Peyer's patch (tissue), 4 donors: ENCODE data around the gene STING1. TPM values are rescaled to one million over a fixed set of nuclear protein-coding genes. Genes with fewer than 3 reads are reported as not detected.

Experiments
- DNase-seq, 3 donors: peaks; one replicate each; pipeline ENCODE4 v3.0.0-alpha.2; 2017 to 2019
- H3K27ac ChIP-seq, 4 donors: fragments of 200-600 bp; sonication (generic); one replicate each; pipeline ENCODE4 v1.5.1; 2016 to 2019
- H3K27me3 ChIP-seq, 2 donors: fragments of 200-600 bp; sonication (generic); one replicate each; pipeline ENCODE4 v1.5.1; 2019
- H3K36me3 ChIP-seq, 3 donors: fragments of 200-600 bp; sonication (generic); one replicate each; pipeline ENCODE4 v1.5.1; 2016 to 2019
- H3K4me1 ChIP-seq, 4 donors: fragments of 200-600 bp; sonication (generic); one replicate each; pipeline ENCODE4 v1.5.1; 2016 to 2019
- H3K4me3 ChIP-seq, 4 donors: fragments of 200-600 bp; sonication (generic); 1 replicate in 3 of 4; 2 replicates in 1 of 4; pipeline ENCODE4 v1.5.1; 2016 to 2019; ENCODE audit warnings: mild to moderate bottlenecking in 1 of 4
- H3K9me3 ChIP-seq, 4 donors: fragments of 200-600 bp; sonication (generic); one replicate each; pipeline ENCODE4 v1.5.1; 2016 to 2019; ENCODE audit warnings: mild to moderate bottlenecking in 1 of 4
- POLR2A ChIP-seq, 2 donors: fragments of 450-650 bp; IDR thresholded peaks; one replicate each; pipeline ENCODE4 v1.5.1; 2017; ENCODE audit warnings: antibody characterized with exemption in 2 of 2, mild to moderate bottlenecking in 2 of 2, moderate library complexity in 2 of 2
- total RNA-seq, 4 donors: library from RNA; depleted of rRNA; stranded (reverse); fragments of >200 nt; gene quantifications; one replicate each; pipeline ENCODE4 v1.1.0, GENCODE V29; 2016
- TF ChIP-seq, protein P1 (sequence below), 6 experiments: fragments of 450-650 bp in 4 of 6; fragments of 200-600 bp in 2 of 6; sonication (generic) in 1 of 6; IDR thresholded peaks; one replicate each; pipeline ENCODE4 v1.5.1; 2017 to 2019; ENCODE audit warnings: antibody characterized with exemption in 6 of 6, mild to moderate bottlenecking in 3 of 6, moderate library complexity in 1 of 6

STING1 gene
- total RNA-seq, 4 donors from 2014 or later, result 9.5 to 48.7 (median 18.0) TPM

DNA sequence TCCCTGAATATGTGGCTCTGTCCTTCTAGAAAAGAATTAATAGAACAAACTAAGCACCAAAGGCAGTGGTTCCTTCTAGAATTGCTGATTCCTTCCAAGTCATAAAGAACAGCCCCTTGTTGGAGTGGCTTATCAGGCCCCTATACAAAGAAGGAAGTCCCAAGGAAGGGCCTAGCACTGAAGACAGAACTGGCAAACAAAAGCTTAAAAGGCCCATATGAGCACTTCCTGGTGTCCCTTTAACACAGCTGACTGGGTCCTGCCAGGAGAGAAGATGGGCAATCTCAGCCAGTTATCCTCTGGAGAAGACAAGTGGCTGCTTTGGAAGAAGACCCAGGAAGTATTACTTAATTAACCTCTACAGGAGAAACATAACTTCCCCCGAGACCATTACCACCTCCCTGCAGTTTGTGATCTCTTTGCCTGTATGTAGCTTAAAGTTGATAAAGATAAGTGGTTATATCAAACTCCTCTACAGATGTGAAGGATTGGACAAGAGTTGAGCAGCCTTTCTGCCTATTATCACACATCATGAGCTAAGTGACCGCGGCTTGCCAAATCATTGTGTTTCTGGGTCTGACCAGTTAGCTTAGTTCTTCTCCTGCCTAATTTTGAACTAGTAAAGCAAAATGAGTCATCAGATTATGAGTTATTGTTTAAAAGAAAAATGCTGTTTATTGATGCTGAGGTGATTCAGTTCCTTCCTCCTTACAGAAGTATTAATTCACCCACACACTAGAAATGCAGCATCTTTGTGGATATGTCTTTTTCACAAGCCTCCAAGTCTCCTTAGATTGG is 13.3 kb upstream of the STING1 start:
- Histone ChIP-seq H3K27me3 (no peaks in the 10 kb centered on the region), H3K4me1 (peaks cover 0 to 9% (median 0%) of the 10 kb centered on the region in 4 donors), H3K9me3 (no peaks in the 10 kb centered on the region), H3K27ac (peak overlapping the region in 2 of 4 donors; percentile 22 to 24), H3K4me3 (no peak overlapping the region), H3K36me3 (no peaks in the 10 kb centered on the region)
- TF ChIP-seq, protein P1, sequence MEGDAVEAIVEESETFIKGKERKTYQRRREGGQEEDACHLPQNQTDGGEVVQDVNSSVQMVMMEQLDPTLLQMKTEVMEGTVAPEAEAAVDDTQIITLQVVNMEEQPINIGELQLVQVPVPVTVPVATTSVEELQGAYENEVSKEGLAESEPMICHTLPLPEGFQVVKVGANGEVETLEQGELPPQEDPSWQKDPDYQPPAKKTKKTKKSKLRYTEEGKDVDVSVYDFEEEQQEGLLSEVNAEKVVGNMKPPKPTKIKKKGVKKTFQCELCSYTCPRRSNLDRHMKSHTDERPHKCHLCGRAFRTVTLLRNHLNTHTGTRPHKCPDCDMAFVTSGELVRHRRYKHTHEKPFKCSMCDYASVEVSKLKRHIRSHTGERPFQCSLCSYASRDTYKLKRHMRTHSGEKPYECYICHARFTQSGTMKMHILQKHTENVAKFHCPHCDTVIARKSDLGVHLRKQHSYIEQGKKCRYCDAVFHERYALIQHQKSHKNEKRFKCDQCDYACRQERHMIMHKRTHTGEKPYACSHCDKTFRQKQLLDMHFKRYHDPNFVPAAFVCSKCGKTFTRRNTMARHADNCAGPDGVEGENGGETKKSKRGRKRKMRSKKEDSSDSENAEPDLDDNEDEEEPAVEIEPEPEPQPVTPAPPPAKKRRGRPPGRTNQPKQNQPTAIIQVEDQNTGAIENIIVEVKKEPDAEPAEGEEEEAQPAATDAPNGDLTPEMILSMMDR (IDR thresholded peaks at IDR 0.05), result no peak
- TF ChIP-seq POLR2A (IDR thresholded peaks at IDR 0.05), result no peak
- DNase-seq, result no peak

DNA sequence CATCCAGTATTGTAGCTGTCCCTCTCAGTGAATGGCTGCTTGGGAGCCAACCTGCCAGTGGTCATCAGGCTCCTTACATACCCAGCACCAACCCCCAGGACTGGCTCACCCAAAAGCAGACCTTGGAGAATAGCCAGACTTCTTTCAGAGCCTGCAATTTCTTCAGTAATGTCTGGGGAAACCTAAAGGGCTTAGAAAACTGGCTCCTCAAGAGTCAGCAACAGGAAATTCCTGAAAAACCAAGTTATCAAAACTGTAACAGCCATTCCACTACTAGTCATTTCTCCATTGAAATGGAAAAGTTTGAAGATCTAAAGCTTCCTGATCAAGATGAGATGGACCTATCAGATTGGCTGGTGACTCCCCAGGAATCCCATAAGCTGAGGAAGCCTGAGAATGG is 12.3 kb upstream of the STING1 start:
- no peak for DNase-seq
- Histone ChIP-seq H3K4me1 (peaks cover 0 to 9% (median 0%) of the 10 kb centered on the region in 4 donors), H3K27ac (no peak overlapping the region), H3K36me3 (no peaks in the 10 kb centered on the region), H3K27me3 (no peaks in the 10 kb centered on the region), H3K4me3 (no peak overlapping the region), H3K9me3 (no peaks in the 10 kb centered on the region)
- TF ChIP-seq POLR2A (IDR thresholded peaks at IDR 0.05), result no peak
- TF ChIP-seq, protein P1 (IDR thresholded peaks at IDR 0.05), result no peak

DNA sequence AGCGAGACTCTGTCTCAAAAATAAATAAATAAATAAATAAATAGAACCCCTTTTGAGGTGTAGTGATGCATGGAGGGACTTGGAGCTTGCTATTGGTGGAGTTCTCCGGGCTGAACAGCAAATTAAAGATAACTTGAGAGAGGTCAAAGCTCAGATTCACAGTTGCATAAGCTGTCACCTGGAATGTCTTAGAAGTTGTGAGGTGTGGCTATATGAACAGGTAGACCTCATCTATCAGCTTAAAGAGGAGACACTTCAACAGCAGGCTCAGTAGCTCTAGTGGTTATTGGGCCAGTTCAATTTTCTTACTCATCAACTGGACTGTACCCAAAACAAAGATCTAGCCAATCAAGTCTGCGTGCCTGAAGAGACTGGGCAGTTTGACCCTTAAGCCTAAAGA is 11.7 kb upstream of the STING1 start:
- Histone ChIP-seq H3K4me3 (no peak overlapping the region), H3K36me3 (no peaks in the 10 kb centered on the region), H3K4me1 (peaks cover 0 to 9% (median 0%) of the 10 kb centered on the region in 4 donors), H3K9me3 (no peaks in the 10 kb centered on the region), H3K27me3 (no peaks in the 10 kb centered on the region), H3K27ac (no peak overlapping the region)
- DNase-seq, result no peak
- no peak for TF ChIP-seq POLR2A (IDR thresholded peaks at IDR 0.05)
- TF ChIP-seq, protein P1 (IDR thresholded peaks at IDR 0.05), result no peak

DNA sequence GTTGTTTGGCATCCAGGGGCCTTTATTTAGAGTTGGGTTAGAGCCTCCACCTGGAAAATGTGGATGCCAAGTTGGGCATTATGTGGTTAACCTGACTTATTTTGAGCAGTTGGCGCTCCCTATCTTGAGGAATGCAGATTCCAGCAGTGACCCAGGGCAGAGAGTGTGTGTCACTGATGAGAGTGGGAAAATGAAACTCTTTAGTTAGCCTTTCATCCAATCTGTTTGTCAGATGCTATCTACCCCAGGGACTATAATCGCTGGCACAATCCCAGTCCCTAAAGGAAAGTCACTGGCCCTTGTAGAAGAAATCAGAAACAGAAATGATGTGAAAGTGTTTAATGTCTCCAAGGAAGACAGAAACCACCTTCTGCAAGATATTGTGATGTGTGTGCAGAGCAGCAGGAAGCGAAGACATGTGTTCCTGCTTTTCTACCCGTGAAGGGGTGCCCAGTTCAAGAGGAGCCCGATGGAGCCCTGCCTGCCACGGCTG is 10.2 kb upstream of the STING1 start:
- no peaks in the 10 kb centered on the region for H3K36me3 ChIP-seq
- no peaks in the 10 kb centered on the region for H3K9me3 ChIP-seq
- H3K4me3 ChIP-seq, result no peak overlapping the region
- H3K27me3 ChIP-seq, result no peaks in the 10 kb centered on the region
- DNase-seq, result no peak
- peak overlapping the region in 1 of 4 donors; percentile 14 for H3K27ac ChIP-seq
- no peak for TF ChIP-seq POLR2A (IDR thresholded peaks at IDR 0.05)
- TF ChIP-seq, protein P1 (IDR thresholded peaks at IDR 0.05), result no peak
- H3K4me1 ChIP-seq, result peaks cover 0 to 9% (median 0%) of the 10 kb centered on the region in 4 donors

DNA sequence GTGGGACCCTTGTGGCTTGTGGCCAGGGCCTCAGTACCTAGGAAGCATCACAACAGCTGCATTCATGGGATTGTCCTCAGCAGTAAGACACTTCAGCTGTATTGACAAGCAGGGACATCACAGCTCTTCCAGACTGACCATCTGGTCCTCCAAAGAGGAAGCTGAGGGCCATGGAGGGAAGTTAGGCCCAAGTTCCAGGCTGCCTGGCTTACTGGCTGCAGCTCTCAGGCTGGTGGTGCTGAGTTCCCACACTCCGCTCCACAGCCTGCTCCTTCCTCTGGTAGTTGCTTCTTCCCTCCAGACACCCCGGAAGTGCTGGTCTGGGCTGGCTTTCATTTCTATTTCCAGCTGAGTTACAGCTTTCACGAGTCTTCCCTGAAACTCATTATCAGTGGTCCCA is 5.7 kb upstream of the STING1 start:
- Histone ChIP-seq H3K4me1 (peaks cover 0 to 9% (median 0%) of the 10 kb centered on the region in 4 donors), H3K9me3 (no peaks in the 10 kb centered on the region), H3K27me3 (no peaks in the 10 kb centered on the region), H3K36me3 (no peaks in the 10 kb centered on the region), H3K4me3 (no peak overlapping the region), H3K27ac (peak overlapping the region in 1 of 4 donors; percentile 7)
- TF ChIP-seq, protein P1 (IDR thresholded peaks at IDR 0.05), result no peak
- TF ChIP-seq POLR2A (IDR thresholded peaks at IDR 0.05), result no peak
- peak in 1 of 3 donors; percentile 58 for DNase-seq
